Upper lobe of left lung (tissue), 6 donors: ENCODE results near the gene KIRREL1. TPM values are rescaled to one million over a fixed set of nuclear protein-coding genes. Genes with fewer than 3 reads are reported as not detected.

Experiments
- ATAC-seq, 2 donors: fragments of 200-7000 bp; cut with Tn5 transposase; one replicate each; pipeline ENCODE4 v1.9.1; 2022; ENCODE audit warnings: mild to moderate bottlenecking in 2 of 2, moderate library complexity in 2 of 2; ENCODE audit not compliant: low FRiP score in 2 of 2
- DNase-seq, 2 donors: peaks; one replicate each; pipeline ENCODE4 v3.0.0-alpha.2; 2019 to 2020
- H3K27ac ChIP-seq, 4 donors: fragments of 200-600 bp; sonication (generic); one replicate each; pipeline ENCODE4 v1.5.1; 2016 to 2019
- H3K27me3 ChIP-seq, 4 donors: fragments of 200-600 bp; sonication (generic); one replicate each; pipeline ENCODE4 v1.5.1; 2017 to 2019
- H3K36me3 ChIP-seq, 4 donors: fragments of 200-600 bp; sonication (generic); one replicate each; pipeline ENCODE4 v1.5.1; 2016 to 2019
- H3K4me1 ChIP-seq, 4 donors: fragments of 200-600 bp; sonication (generic); one replicate each; pipeline ENCODE4 v1.5.1; 2018 to 2019
- H3K4me3 ChIP-seq, 4 donors: fragments of 200-600 bp; sonication (generic); one replicate each; pipeline ENCODE4 v1.5.1; 2017 to 2019; ENCODE audit warnings: mild to moderate bottlenecking in 2 of 4, moderate library complexity in 1 of 4
- H3K9me3 ChIP-seq, 4 donors: fragments of 200-600 bp; sonication (generic); one replicate each; pipeline ENCODE4 v1.5.1; 2018 to 2019
- CTCF ChIP-seq, 6 experiments: fragments of 450-650 bp in 4 of 6; fragments of 200-600 bp in 2 of 6; sonication (generic) in 2 of 6; IDR thresholded peaks; one replicate each; pipeline ENCODE4 v1.5.1; 2016 to 2019; ENCODE audit warnings: antibody characterized with exemption in 6 of 6
- EP300 ChIP-seq, 4 donors: sonication (generic); formaldehyde crosslinking; IDR thresholded peaks; one replicate each; pipeline ENCODE4 v1.5.1; 2017; ENCODE audit warnings: antibody characterized with exemption in 4 of 4, control low read depth in 2 of 4
- POLR2A ChIP-seq, 4 donors: fragments of 450-650 bp; IDR thresholded peaks; one replicate each; pipeline ENCODE4 v1.5.1; 2016 to 2017; ENCODE audit warnings: antibody characterized with exemption in 4 of 4, mild to moderate bottlenecking in 2 of 4
- POLR2AphosphoS5 ChIP-seq, 2 donors: sonication (generic); formaldehyde crosslinking; IDR thresholded peaks; one replicate each; pipeline ENCODE4 v1.5.1; 2017; ENCODE audit warnings: antibody characterized with exemption in 2 of 2
- WGBS, 2 donors: methylation state at CpG; one replicate each; pipeline ENCODE4 v1.1.5; 2017 to 2018; 5-methylcytosine and 5-hydroxymethylcytosine counted together
- total RNA-seq, 6 donors: library from RNA; depleted of rRNA in 4 of 6; stranded (reverse); fragments of >200 nt in 4 of 6; gene quantifications; one replicate each; pipeline versions ENCODE4 v1.1.0 to v1.2.1, GENCODE V29; 2016 to 2021
- donor health status: DM: no; HTN: no; CAD: no; lungs with moderate emphysema.
- donor health status: DM: no; HTN: yes; CAD: no; lungs with severe emphysema.

The KIRREL1 gene
- total RNA-seq, 6 donors from 2014 or later = 16.9 to 40.6 (median 25.8) TPM

GRCh38 chr1:158118713-158119402, 125.4 kb downstream of the KIRREL1 start:
- no peaks in the 10 kb centered on the region for H3K9me3 ChIP-seq
- ATAC-seq = no peak
- H3K4me1 ChIP-seq = peaks cover 6 to 12% (median 10%) of the 10 kb centered on the region in 4 donors
- H3K36me3 ChIP-seq = no peaks in the 10 kb centered on the region
- no peak for DNase-seq
- 79 to 89% methylated on average over 8 of the region's 8 CpGs for WGBS, 2 donors
- peaks cover 0 to 3% (median 0%) of the 10 kb centered on the region in 4 donors for H3K27me3 ChIP-seq
- no peak for TF ChIP-seq POLR2AphosphoS5 (IDR thresholded peaks at IDR 0.05)
- no peak for TF ChIP-seq CTCF (IDR thresholded peaks at IDR 0.05)
- no peak for TF ChIP-seq EP300 (IDR thresholded peaks at IDR 0.05)
- no peak overlapping the region for H3K4me3 ChIP-seq
- H3K27ac ChIP-seq = no peak overlapping the region

- H3K4me3 ChIP-seq = no peak overlapping the region
- peaks cover 6 to 10% (median 8%) of the 10 kb centered on the region in 4 donors for H3K4me1 ChIP-seq
- ATAC-seq = peak in 1 of 2 donors; percentile 21
- 84 to 100% methylated on average over 1 to 5 of the region's 5 CpGs for WGBS, 2 donors
- no peaks in the 10 kb centered on the region for H3K9me3 ChIP-seq
- no peaks in the 10 kb centered on the region for H3K27me3 ChIP-seq
- H3K27ac ChIP-seq = no peak overlapping the region
- TF ChIP-seq POLR2AphosphoS5 (IDR thresholded peaks at IDR 0.05) (no peak), EP300 (IDR thresholded peaks at IDR 0.05) (no peak), CTCF (IDR thresholded peaks at IDR 0.05) (no peak), POLR2A (IDR thresholded peaks at IDR 0.05) (no peak)
- DNase-seq = no peak
- H3K36me3 ChIP-seq = no peaks in the 10 kb centered on the region
Measured at GRCh38 chr1:158119976-158120653, 126.7 kb downstream of the KIRREL1 start.

- no peaks in the 10 kb centered on the region for H3K27me3 ChIP-seq
- H3K36me3 ChIP-seq = no peaks in the 10 kb centered on the region
- no peaks in the 10 kb centered on the region for H3K9me3 ChIP-seq
- H3K27ac ChIP-seq = no peak overlapping the region
- TF ChIP-seq EP300 (IDR thresholded peaks at IDR 0.05) = no peak
- peak in 5 of 6 experiments; percentile 34 to 46 (median 39) for TF ChIP-seq CTCF (IDR thresholded peaks at IDR 0.05)
- H3K4me3 ChIP-seq = no peak overlapping the region
- ATAC-seq (no peak), DNase-seq (peak in 1 of 2 donors; percentile 33)
- 28 to 39% methylated on average over 4 to 5 of the region's 5 CpGs for WGBS, 2 donors
- peaks cover 6 to 10% (median 8%) of the 10 kb centered on the region in 4 donors for H3K4me1 ChIP-seq
Measured at GRCh38 chr1:158121604-158122254, 128.3 kb downstream of the KIRREL1 start.

- Histone ChIP-seq H3K27me3 (no peaks in the 10 kb centered on the region), H3K9me3 (no peaks in the 10 kb centered on the region), H3K4me3 (no peak overlapping the region), H3K27ac (no peak overlapping the region), H3K36me3 (no peaks in the 10 kb centered on the region), H3K4me1 (peaks cover 4 to 6% (median 5%) of the 10 kb centered on the region in 4 donors)
- no peak for ATAC-seq
- no peak for DNase-seq
- TF ChIP-seq CTCF (IDR thresholded peaks at IDR 0.05) (no peak), POLR2AphosphoS5 (IDR thresholded peaks at IDR 0.05) (no peak), POLR2A (IDR thresholded peaks at IDR 0.05) (no peak), EP300 (IDR thresholded peaks at IDR 0.05) (no peak)
- 83% methylated on average over 2 of the region's 2 CpGs; no CpG with 5 or more reads in 1 of the 2 donors for WGBS, 2 donors
Measured at GRCh38 chr1:158122833-158123388, 129.5 kb downstream of the KIRREL1 start.
